ENCODE data around the gene SORBS1. TPM values are rescaled to one million over a fixed set of nuclear protein-coding genes. Genes with fewer than 3 reads are reported as not detected.

Gene SORBS1
- total and polyA plus RNA-seq, 2 experiments from 2014 or later, result 17.0 to 40.2 TPM

GRCh38 chr10:95287281-95287680 lies 273.9 kb downstream of the SORBS1 start:
- H3K27ac ChIP-seq, result peak overlapping the region; percentile 36
- no peaks in the 10 kb centered on the region for H3K36me3 ChIP-seq (replicated peaks; ENCODE audit: insufficient read depth, low read depth)
- no peaks in the 10 kb centered on the region for H3K9me3 ChIP-seq (ENCODE audit: low read depth)
- DNase-seq (ENCODE audit: low spot score), result no peak
- H2AFZ ChIP-seq, result no peak overlapping the region
- no peak for TF ChIP-seq EZH2phosphoT487 (IDR thresholded peaks at IDR 0.05; ENCODE audit: low read depth, severe bottlenecking, unreplicated experiment)
- TF ChIP-seq, protein P1, sequence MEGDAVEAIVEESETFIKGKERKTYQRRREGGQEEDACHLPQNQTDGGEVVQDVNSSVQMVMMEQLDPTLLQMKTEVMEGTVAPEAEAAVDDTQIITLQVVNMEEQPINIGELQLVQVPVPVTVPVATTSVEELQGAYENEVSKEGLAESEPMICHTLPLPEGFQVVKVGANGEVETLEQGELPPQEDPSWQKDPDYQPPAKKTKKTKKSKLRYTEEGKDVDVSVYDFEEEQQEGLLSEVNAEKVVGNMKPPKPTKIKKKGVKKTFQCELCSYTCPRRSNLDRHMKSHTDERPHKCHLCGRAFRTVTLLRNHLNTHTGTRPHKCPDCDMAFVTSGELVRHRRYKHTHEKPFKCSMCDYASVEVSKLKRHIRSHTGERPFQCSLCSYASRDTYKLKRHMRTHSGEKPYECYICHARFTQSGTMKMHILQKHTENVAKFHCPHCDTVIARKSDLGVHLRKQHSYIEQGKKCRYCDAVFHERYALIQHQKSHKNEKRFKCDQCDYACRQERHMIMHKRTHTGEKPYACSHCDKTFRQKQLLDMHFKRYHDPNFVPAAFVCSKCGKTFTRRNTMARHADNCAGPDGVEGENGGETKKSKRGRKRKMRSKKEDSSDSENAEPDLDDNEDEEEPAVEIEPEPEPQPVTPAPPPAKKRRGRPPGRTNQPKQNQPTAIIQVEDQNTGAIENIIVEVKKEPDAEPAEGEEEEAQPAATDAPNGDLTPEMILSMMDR (IDR thresholded peaks at IDR 0.05; ENCODE audit: poor library complexity), result no peak
- TF ChIP-seq EZH2 (IDR thresholded peaks at IDR 0.05; ENCODE audit: borderline replicate concordance), result no peak
- no peaks in the 10 kb centered on the region for H3K27me3 ChIP-seq
- 60% methylated on average over 3 of the region's 3 CpGs for WGBS (ENCODE audit: low lambda C conversion rate, missing lambda C conversion rate)
- H3K9me2 ChIP-seq (replicated peaks; ENCODE audit: insufficient read depth), result no peaks in the 10 kb centered on the region
- peaks cover 78% of the 10 kb centered on the region for H3K79me2 ChIP-seq
- H3K4me2 ChIP-seq, result peak overlapping the region; percentile 78
- H4K20me1 ChIP-seq (ENCODE audit: insufficient read depth, poor library complexity, severe bottlenecking), result peaks cover 6% of the 10 kb centered on the region
- H3K4me1 ChIP-seq (ENCODE audit: insufficient read depth), result peaks cover 20% of the 10 kb centered on the region
- no peak overlapping the region for H3K4me3 ChIP-seq

DNA sequence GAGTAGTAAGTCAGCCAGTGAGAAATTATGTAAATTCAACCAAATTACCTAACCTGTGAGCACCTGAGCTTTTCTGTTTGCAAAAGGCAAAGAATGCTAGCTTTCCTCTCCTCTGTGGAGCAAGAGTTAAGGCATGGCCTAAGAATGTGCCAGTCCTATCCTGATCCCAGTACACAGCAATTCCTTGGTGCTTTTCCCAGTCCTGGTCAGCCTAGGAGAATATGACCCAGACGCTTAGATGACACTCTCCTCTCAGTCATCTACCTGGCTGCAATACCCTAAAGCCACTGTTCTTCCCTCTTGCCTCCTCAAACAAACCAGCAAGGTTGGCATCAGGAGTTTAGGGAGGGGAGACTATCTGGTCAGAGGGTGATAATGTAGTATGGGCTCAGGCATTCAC lies 274.5 kb downstream of the SORBS1 start:
- Histone ChIP-seq H3K4me3 (no peak overlapping the region), H3K9me2 (replicated peaks; ENCODE audit: insufficient read depth) (no peaks in the 10 kb centered on the region), H3K9me3 (ENCODE audit: low read depth) (no peaks in the 10 kb centered on the region), H2AFZ (no peak overlapping the region), H3K4me2 (peak overlapping the region; percentile 78), H3K4me1 (ENCODE audit: insufficient read depth) (peaks cover 23% of the 10 kb centered on the region), H4K20me1 (ENCODE audit: insufficient read depth, poor library complexity, severe bottlenecking) (peaks cover 6% of the 10 kb centered on the region), H3K27me3 (no peaks in the 10 kb centered on the region), H3K36me3 (replicated peaks; ENCODE audit: insufficient read depth, low read depth) (no peaks in the 10 kb centered on the region), H3K27ac (peak overlapping the region; percentile 36), H3K79me2 (peaks cover 81% of the 10 kb centered on the region)
- TF ChIP-seq, protein P1 (IDR thresholded peaks at IDR 0.05; ENCODE audit: poor library complexity), result no peak
- TF ChIP-seq EZH2phosphoT487 (IDR thresholded peaks at IDR 0.05; ENCODE audit: low read depth, severe bottlenecking, unreplicated experiment) (no peak), EZH2 (IDR thresholded peaks at IDR 0.05; ENCODE audit: borderline replicate concordance) (no peak)
- no peak for DNase-seq (ENCODE audit: low spot score)
- 80% methylated on average over 1 of the region's 1 CpG for WGBS (ENCODE audit: low lambda C conversion rate, missing lambda C conversion rate)

GRCh38 chr10:95285556-95285955 lies 275.6 kb downstream of the SORBS1 start:
- peaks cover 6% of the 10 kb centered on the region for H4K20me1 ChIP-seq (ENCODE audit: insufficient read depth, poor library complexity, severe bottlenecking)
- no peak overlapping the region for H2AFZ ChIP-seq
- H3K27me3 ChIP-seq, result no peaks in the 10 kb centered on the region
- WGBS (ENCODE audit: low lambda C conversion rate, missing lambda C conversion rate), result 91% methylated on average over 2 of the region's 2 CpGs
- TF ChIP-seq, protein P1 (IDR thresholded peaks at IDR 0.05; ENCODE audit: poor library complexity), result no peak
- TF ChIP-seq EZH2 (IDR thresholded peaks at IDR 0.05; ENCODE audit: borderline replicate concordance) (no peak), EZH2phosphoT487 (IDR thresholded peaks at IDR 0.05; ENCODE audit: low read depth, severe bottlenecking, unreplicated experiment) (no peak)
- H3K36me3 ChIP-seq (replicated peaks; ENCODE audit: insufficient read depth, low read depth), result no peaks in the 10 kb centered on the region
- no peak overlapping the region for H3K4me2 ChIP-seq
- H3K79me2 ChIP-seq, result peaks cover 93% of the 10 kb centered on the region
- no peak overlapping the region for H3K4me3 ChIP-seq
- H3K9me2 ChIP-seq (replicated peaks; ENCODE audit: insufficient read depth), result no peaks in the 10 kb centered on the region
- H3K4me1 ChIP-seq (ENCODE audit: insufficient read depth), result peaks cover 32% of the 10 kb centered on the region
- no peaks in the 10 kb centered on the region for H3K9me3 ChIP-seq (ENCODE audit: low read depth)
- DNase-seq (ENCODE audit: low spot score), result no peak
- no peak overlapping the region for H3K27ac ChIP-seq

GRCh38 chr10:95284807-95285206 lies 276.4 kb downstream of the SORBS1 start:
- Histone ChIP-seq H3K79me2 (peaks cover 94% of the 10 kb centered on the region), H3K36me3 (replicated peaks; ENCODE audit: insufficient read depth, low read depth) (no peaks in the 10 kb centered on the region), H3K4me1 (ENCODE audit: insufficient read depth) (peaks cover 39% of the 10 kb centered on the region), H3K9me2 (replicated peaks; ENCODE audit: insufficient read depth) (no peaks in the 10 kb centered on the region), H3K9me3 (ENCODE audit: low read depth) (no peaks in the 10 kb centered on the region), H3K27ac (no peak overlapping the region), H2AFZ (no peak overlapping the region), H3K4me2 (no peak overlapping the region), H3K4me3 (no peak overlapping the region), H3K27me3 (no peaks in the 10 kb centered on the region), H4K20me1 (ENCODE audit: insufficient read depth, poor library complexity, severe bottlenecking) (peaks cover 6% of the 10 kb centered on the region)
- 97% methylated on average over 3 of the region's 3 CpGs for WGBS (ENCODE audit: low lambda C conversion rate, missing lambda C conversion rate)
- no peak for DNase-seq (ENCODE audit: low spot score)
- TF ChIP-seq, protein P1 (IDR thresholded peaks at IDR 0.05; ENCODE audit: poor library complexity), result no peak
- no peak for TF ChIP-seq EZH2 (IDR thresholded peaks at IDR 0.05; ENCODE audit: borderline replicate concordance)
- no peak for TF ChIP-seq EZH2phosphoT487 (IDR thresholded peaks at IDR 0.05; ENCODE audit: low read depth, severe bottlenecking, unreplicated experiment)

Measured in hepatocyte (in vitro differentiated cells).